Smooth muscle cell (in vitro differentiated cells): ENCODE measurements around the gene IFNLR1. TPM values are rescaled to one million over a fixed set of nuclear protein-coding genes. Genes with fewer than 3 reads are reported as not detected.

Experiments used
- DNase-seq: peaks from one replicate; lab custom pipeline; 2025; ENCODE audit not compliant: unreplicated experiment; lab: John Stamatoyannopoulos, UW
- H2AFZ ChIP-seq: fragments of 200-600 bp; sonication (generic); 2 replicates; pipeline ENCODE4 v1.6.0; 2016; ENCODE audit warnings: antibody characterized with exemption, low read depth, mild to moderate bottlenecking
- H3F3A ChIP-seq: fragments of 200-600 bp; sonication (generic); 2 replicates; pipeline ENCODE4 v1.6.0; 2017; ENCODE audit warnings: antibody characterized with exemption, low read depth
- H3K27ac ChIP-seq: fragments of 200-600 bp; sonication (generic); 2 replicates; pipeline ENCODE4 v1.5.1; 2016; ENCODE audit warnings: low read depth, mild to moderate bottlenecking
- H3K27me3 ChIP-seq: fragments of 200-600 bp; sonication (generic); 2 replicates; pipeline ENCODE4 v1.6.1; 2016; ENCODE audit warnings: low read depth, mild to moderate bottlenecking
- H3K36me3 ChIP-seq: fragments of 200-600 bp; sonication (generic); 2 replicates; pipeline ENCODE4 v1.5.1; 2016; ENCODE audit warnings: low read depth
- H3K4me1 ChIP-seq: fragments of 200-600 bp; sonication (generic); 2 replicates; pipeline ENCODE4 v1.5.1; 2016; ENCODE audit warnings: low read depth
- H3K4me2 ChIP-seq: fragments of 200-600 bp; sonication (generic); 2 replicates; pipeline ENCODE4 v1.6.0; 2016; ENCODE audit warnings: mild to moderate bottlenecking
- H3K4me3 ChIP-seq: fragments of 200-600 bp; sonication (generic); 2 replicates; pipeline ENCODE4 v1.5.1; 2016; ENCODE audit warnings: mild to moderate bottlenecking
- H3K79me2 ChIP-seq: fragments of 200-600 bp; sonication (generic); 2 replicates; pipeline ENCODE4 v1.6.0; 2016; ENCODE audit warnings: low read depth, mild to moderate bottlenecking
- H3K9ac ChIP-seq: fragments of 200-600 bp; sonication (generic); 2 replicates; pipeline ENCODE4 v1.6.0; 2016; ENCODE audit warnings: low read depth
- H3K9me3 ChIP-seq: fragments of 200-600 bp; sonication (generic); replicated peaks from 2 replicates; pipeline ENCODE4 v1.5.1; 2016; ENCODE audit warnings: low read depth
- H4K20me1 ChIP-seq: fragments of 200-600 bp; sonication (generic); 2 replicates; pipeline ENCODE4 v1.6.0; 2016; ENCODE audit warnings: low read depth
- CTCF ChIP-seq: fragments of 200-600 bp; sonication (generic); IDR thresholded peaks from 2 replicates; pipeline ENCODE4 v1.5.1; 2017; ENCODE audit warnings: borderline replicate concordance, mild to moderate bottlenecking, antibody characterized with exemption; ENCODE audit not compliant: insufficient read depth, poor library complexity, severe bottlenecking
- WGBS: methylation state at CpG from one replicate; pipeline ENCODE4 v1.1.7; 2016; ENCODE audit warnings: low lambda C conversion rate; 5-methylcytosine and 5-hydroxymethylcytosine counted together
- polyA plus RNA-seq: library from polyadenylated mRNA; unstranded; fragments of >200 nt; fragmentation: Nextera tagmentation; extraction: Ambion mirVana; gene quantifications from 2 replicates; pipeline ENCODE4 v1.2.1, GENCODE V29; 2016
- total RNA-seq: library from RNA; depleted of rRNA; stranded (reverse); fragments of >200 nt; gene quantifications from 2 replicates; pipeline ENCODE4 v1.2.3, GENCODE V29; 2014

Gene IFNLR1
- total and polyA plus RNA-seq, 2 experiments from 2014 or later = 0.25 to 0.67 TPM

DNA sequence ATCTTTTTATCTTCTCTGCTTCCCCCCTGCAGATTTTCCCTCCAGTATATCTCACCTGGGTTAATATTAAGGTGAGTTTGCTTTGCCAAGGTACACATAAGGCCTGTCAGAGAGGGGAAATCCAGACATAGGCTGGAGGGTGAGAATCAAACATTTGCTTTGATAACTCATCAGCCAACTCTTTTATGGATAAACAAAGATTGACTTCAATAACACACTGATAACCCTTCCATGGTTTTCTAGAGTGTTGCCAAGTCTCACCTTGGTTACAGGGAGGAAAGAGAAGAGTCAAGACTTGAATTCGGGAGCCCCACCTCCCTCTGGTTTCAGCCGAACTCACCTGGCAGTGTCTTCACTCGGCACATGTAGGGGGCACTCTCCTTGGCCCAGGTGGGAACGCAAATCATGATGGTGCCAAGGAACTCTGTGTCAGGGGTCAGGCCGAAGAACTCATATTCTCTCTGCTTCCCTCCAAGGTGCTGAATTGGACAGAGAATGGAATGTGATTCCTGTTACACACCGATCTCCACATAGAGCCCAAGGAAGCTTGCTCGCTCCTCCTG, 59.2 kb downstream of the IFNLR1 start:
- Histone ChIP-seq H3K4me3 (no peak overlapping the region), H4K20me1 (no peaks in the 10 kb centered on the region), H3K9ac (no peak overlapping the region), H3K36me3 (no peaks in the 10 kb centered on the region), H3K27me3 (no peaks in the 10 kb centered on the region), H3F3A (no peaks in the 10 kb centered on the region), H3K27ac (no peak overlapping the region), H2AFZ (no peak overlapping the region), H3K4me2 (no peak overlapping the region), H3K4me1 (no peaks in the 10 kb centered on the region), H3K9me3 (no peaks in the 10 kb centered on the region), H3K79me2 (no peaks in the 10 kb centered on the region)
- TF ChIP-seq CTCF = no peak
- DNase-seq = no peak
- WGBS = 85% methylated on average over 7 of the region's 7 CpGs

DNA sequence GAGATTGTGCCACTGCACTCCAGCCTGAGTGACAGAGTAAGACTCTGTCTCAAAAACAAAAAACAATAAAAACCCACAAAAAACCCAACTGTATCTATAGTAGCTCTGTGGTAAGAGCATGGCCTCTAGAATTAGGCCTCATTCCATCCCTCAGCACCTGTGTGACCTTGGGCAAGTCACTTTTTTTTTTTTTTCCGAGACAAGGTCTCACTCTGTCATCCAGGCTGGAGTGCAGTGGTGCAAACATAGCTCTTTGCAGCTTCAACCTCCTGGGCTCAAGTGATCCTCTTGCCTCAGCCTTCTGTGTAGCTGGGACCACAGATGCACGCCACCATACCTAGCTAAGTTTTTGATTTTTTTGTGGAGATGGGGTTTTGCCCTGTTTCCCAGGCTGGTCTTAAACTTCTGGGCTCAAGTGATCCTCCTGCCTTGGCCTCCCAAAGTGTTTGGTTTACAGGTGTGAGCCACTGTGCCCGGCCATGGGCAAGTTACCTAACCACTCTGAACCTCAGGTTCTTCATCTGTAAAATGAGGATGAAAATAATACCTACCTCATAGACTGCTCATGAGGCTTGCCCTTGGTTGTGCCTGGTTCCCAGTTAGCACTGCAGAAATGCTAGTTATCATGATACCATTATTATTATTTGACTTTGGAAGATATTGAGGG, 59.8 kb downstream of the IFNLR1 start:
- no peak for TF ChIP-seq CTCF
- Histone ChIP-seq H3K27me3 (no peaks in the 10 kb centered on the region), H3K36me3 (no peaks in the 10 kb centered on the region), H4K20me1 (no peaks in the 10 kb centered on the region), H3F3A (no peaks in the 10 kb centered on the region), H3K4me1 (no peaks in the 10 kb centered on the region), H2AFZ (no peak overlapping the region), H3K9ac (no peak overlapping the region), H3K9me3 (no peaks in the 10 kb centered on the region), H3K79me2 (no peaks in the 10 kb centered on the region), H3K4me3 (no peak overlapping the region), H3K27ac (no peak overlapping the region), H3K4me2 (no peak overlapping the region)
- no peak for DNase-seq
- 84% methylated on average over 3 of the region's 3 CpGs for whole genome bisulfite sequencing

DNA sequence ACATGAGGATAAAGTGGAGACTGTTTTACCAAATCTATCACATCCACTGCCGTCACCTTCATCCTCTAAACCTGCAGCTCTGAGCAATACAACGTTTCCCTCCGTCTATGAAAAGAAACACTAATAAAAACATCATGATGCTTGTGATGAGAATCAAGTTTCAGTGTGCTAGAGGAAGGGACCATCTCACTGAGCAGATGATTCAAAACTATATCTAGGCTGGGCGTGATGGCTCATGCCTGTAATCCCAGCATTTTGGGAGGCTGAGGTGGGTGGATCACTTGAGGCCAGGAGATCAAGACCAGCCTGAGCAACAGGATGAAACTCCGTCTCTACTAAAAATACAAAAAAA, 60.4 kb downstream of the IFNLR1 start:
- H3K27ac ChIP-seq = no peak overlapping the region
- H4K20me1 ChIP-seq = no peaks in the 10 kb centered on the region
- H3K9ac ChIP-seq = no peak overlapping the region
- H3K79me2 ChIP-seq = no peaks in the 10 kb centered on the region
- H3K36me3 ChIP-seq = no peaks in the 10 kb centered on the region
- H3K4me2 ChIP-seq = no peak overlapping the region
- DNase-seq = no peak
- no peaks in the 10 kb centered on the region for H3F3A ChIP-seq
- H3K4me1 ChIP-seq = no peaks in the 10 kb centered on the region
- H2AFZ ChIP-seq = no peak overlapping the region
- no peak overlapping the region for H3K4me3 ChIP-seq
- no peak for TF ChIP-seq CTCF
- 90% methylated on average over 5 of the region's 5 CpGs for WGBS
- no peaks in the 10 kb centered on the region for H3K9me3 ChIP-seq
- no peaks in the 10 kb centered on the region for H3K27me3 ChIP-seq
